Neutrophil (primary cell): ENCODE data around the gene C22orf39.

Source experiments
- H3K27ac ChIP-seq: fragments of 200-600 bp; sonication (generic); 2 replicates; pipeline ENCODE4 v1.5.1; 2016; ENCODE audit warnings: mild to moderate bottlenecking, moderate library complexity
- H3K27me3 ChIP-seq: fragments of 200-600 bp; sonication (generic); 2 replicates; pipeline ENCODE4 v1.6.0; 2016; ENCODE audit warnings: mild to moderate bottlenecking
- H3K36me3 ChIP-seq: fragments of 200-600 bp; sonication (generic); 2 replicates; pipeline ENCODE4 v1.5.1; 2017
- H3K4me1 ChIP-seq, 2 experiments: fragments of 200-600 bp in 1 of 2; sonication (generic) in 1 of 2; 1 replicate in 1 of 2; 2 replicates in 1 of 2; pipeline versions ENCODE4 v1.5.1 to v1.6.1; 2013 to 2016; ENCODE audit warnings: low read depth in 1 of 2, low read length in 1 of 2, mild to moderate bottlenecking in 1 of 2, moderate library complexity in 1 of 2; ENCODE audit not compliant: control insufficient read depth in 1 of 2, insufficient read depth in 1 of 2
- H3K4me3 ChIP-seq, 2 experiments: fragments of 200-600 bp in 1 of 2; sonication (generic) in 1 of 2; 1 replicate in 1 of 2; 2 replicates in 1 of 2; pipeline ENCODE4 v1.5.1; 2013 to 2016; ENCODE audit warnings: low read depth in 1 of 2, low read length in 1 of 2, mild to moderate bottlenecking in 1 of 2, moderate library complexity in 1 of 2
- H3K9me3 ChIP-seq: fragments of 200-600 bp; sonication (generic); 2 replicates; pipeline ENCODE4 v1.5.1; 2016
- CTCF ChIP-seq: fragments of 200-600 bp; sonication (generic); IDR thresholded peaks from 2 replicates; pipeline ENCODE4 v1.5.1; 2016; ENCODE audit warnings: antibody characterized with exemption

C22orf39 gene

DNA sequence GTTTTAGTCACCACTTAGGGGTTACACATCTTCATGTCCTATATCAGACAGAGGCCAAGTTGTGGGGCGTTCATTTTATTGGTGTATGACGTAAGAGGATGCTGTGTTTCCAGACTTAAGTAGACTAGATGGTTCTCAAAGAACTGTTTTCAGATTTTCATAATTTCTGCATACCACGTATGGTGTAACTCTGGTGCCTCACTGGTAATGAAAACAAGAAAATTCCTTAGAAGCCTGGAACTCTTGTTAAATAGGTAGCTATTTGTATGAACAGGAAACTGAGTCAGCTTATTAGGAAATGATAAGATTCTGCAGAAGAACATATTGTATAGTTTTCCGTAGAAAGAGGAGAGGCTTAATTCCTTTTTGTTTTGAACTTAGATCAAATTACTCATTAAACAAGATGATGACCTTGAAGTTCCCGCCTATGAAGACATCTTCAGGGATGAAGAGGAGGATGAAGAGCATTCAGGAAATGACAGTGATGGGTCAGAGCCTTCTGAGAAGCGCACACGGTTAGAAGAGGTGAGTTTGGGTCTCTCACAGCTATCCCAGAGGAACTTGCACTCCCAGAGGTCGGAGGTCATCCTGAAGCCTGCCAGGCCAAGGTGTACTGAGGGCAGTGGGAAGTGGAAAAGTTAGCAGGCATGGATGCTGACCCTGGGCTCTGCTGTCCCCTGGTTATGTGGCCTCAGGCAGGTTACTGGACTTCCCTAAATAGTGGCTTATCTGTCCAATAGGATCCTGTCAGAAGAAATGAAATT lies 36.2 kb upstream of the C22orf39 start:
- Histone ChIP-seq H3K9me3 (no peaks in the 10 kb centered on the region), H3K4me3 (no peak overlapping the region), H3K4me1 (peaks cover 9 to 11% of the 10 kb centered on the region in 2 experiments), H3K27me3 (no peaks in the 10 kb centered on the region), H3K36me3 (peaks cover 13% of the 10 kb centered on the region), H3K27ac (no peak overlapping the region)
- TF ChIP-seq CTCF: no peak

DNA sequence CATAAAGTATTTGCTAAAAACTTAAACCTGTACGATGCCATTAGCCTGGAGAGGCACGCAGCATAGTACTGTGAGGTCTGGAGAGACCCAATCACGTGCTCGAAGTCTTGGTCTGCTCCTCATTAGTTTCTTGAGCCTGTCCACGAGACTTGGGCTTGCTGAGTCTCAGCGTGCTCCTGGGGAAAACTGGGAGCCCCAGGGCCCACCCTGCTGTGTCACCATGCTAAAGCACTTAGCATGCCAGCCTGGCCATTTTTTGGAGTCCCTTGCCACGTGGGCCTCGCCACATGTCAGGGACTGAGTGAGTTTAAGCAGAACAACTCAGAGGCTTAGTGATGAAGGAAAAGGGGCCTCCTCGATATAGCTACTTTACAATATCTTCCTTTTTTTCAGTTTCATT lies 34.8 kb upstream of the C22orf39 start:
- Histone ChIP-seq H3K27me3 (no peaks in the 10 kb centered on the region), H3K9me3 (no peaks in the 10 kb centered on the region), H3K4me3 (no peak overlapping the region), H3K27ac (no peak overlapping the region), H3K4me1 (peaks cover 22 to 25% of the 10 kb centered on the region in 2 experiments), H3K36me3 (peaks cover 13% of the 10 kb centered on the region)
- TF ChIP-seq CTCF: no peak

GRCh38 chr22:19480789-19481188 lies 33.3 kb upstream of the C22orf39 start:
- H3K27ac ChIP-seq: no peak overlapping the region
- no peaks in the 10 kb centered on the region for H3K27me3 ChIP-seq
- peaks cover 19% of the 10 kb centered on the region for H3K36me3 ChIP-seq
- H3K4me3 ChIP-seq: no peak overlapping the region
- no peaks in the 10 kb centered on the region for H3K9me3 ChIP-seq
- no peak for TF ChIP-seq CTCF
- H3K4me1 ChIP-seq: peaks cover 25 to 27% of the 10 kb centered on the region in 2 experiments

- Histone ChIP-seq H3K27me3 (no peaks in the 10 kb centered on the region), H3K36me3 (peaks cover 21% of the 10 kb centered on the region), H3K9me3 (no peaks in the 10 kb centered on the region), H3K4me1 (peaks cover 25 to 27% of the 10 kb centered on the region in 2 experiments), H3K4me3 (peak overlapping the region; percentile 76 to 85), H3K27ac (peak overlapping the region; percentile 99)
- no peak for TF ChIP-seq CTCF
These were observed 32.7 kb upstream of the C22orf39 start for GRCh38 chr22:19480173-19480568.

DNA sequence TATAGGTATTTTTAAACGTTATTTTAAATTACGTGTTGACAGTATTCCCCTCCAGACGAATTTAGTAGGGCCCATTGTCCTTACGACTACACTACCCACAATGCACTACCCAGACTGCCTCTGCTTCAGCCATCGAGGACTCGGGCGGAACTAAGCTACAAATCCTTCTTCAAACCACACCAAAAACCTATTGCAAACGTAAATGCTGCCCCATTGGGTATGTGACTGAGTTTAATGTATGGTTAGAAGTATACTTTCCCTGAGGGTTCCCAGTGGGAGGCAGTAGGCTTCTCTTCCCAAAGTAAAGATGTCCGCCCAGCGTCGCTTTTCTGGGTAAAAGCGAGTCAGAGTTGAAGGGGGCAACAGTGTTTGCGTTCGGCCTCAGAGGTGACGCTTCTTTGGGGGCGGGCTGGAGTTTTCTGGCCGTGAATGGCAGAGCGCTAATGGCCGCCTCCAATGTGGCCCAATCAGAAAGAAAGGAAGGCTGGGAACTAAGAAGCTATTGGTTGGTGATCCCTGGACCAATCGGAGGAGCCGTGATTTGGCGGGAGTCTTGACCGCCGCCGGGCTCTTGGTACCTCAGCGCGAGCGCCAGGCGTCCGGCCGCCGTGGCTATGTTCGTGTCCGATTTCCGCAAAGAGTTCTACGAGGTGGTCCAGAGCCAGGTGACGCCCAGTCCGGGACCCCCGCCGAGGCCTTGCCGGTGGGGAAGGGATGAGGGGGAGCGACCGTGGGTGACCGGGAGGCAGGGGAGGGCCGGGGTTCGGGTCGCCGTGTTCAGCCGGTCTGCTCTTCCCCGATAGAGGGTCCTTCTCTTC lies 32.1 kb upstream of the C22orf39 start, which contains the start of gene CDC45:
TSS of gene CDC45 (plus strand) at position 566 of the 818 bp plus-strand sequence. CDS start at position 615, 49 bp downstream.
- H3K27me3 ChIP-seq: no peaks in the 10 kb centered on the region
- H3K9me3 ChIP-seq: no peaks in the 10 kb centered on the region
- TF ChIP-seq CTCF: no peak
- peak within 1 kb of the TSS; percentile 76 to 85 for H3K4me3 ChIP-seq
- H3K4me1 ChIP-seq: peaks cover 25 to 27% of the 10 kb centered on the region in 2 experiments
- H3K27ac ChIP-seq: peak within 1 kb of the TSS; percentile 99
- H3K36me3 ChIP-seq: peaks cover 27% of the 10 kb centered on the region
